Stimulated activated CD8-positive, alpha-beta memory T cell treated with anti-CD3 and anti-CD28 coated beads, Interleukin-12 subunit alpha, Interleukin-12 subunit beta, amount 100 ng/mL, for 4 hours (primary cell): ENCODE results near the gene PPP1R7.

Experiments used
- DNase-seq: peaks from one replicate; pipeline ENCODE4 v3.0.0-alpha.2; 2020; ENCODE audit warnings: low read depth

The PPP1R7 gene

DNA sequence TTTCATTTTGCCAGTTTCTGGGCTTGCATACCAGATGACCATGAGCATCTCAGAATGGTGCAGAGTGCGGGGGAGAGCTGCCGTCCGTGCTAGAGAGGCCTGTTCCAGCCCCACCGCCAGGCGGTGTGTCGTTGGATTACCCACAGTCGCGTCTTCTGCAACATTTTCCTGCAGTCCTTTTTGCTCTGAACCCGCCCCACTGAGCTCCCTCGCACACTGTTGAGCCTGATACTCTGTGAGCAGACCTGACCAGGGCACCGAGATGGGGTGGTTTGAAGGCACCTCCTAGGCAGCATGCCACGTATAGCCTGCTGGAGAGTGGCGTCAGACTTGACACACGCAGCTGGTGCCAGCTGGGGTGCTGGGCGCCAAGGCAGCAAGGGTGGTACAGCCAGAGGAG, 18.1 kb downstream of the PPP1R7 start:
- no peak for DNase-seq

DNA sequence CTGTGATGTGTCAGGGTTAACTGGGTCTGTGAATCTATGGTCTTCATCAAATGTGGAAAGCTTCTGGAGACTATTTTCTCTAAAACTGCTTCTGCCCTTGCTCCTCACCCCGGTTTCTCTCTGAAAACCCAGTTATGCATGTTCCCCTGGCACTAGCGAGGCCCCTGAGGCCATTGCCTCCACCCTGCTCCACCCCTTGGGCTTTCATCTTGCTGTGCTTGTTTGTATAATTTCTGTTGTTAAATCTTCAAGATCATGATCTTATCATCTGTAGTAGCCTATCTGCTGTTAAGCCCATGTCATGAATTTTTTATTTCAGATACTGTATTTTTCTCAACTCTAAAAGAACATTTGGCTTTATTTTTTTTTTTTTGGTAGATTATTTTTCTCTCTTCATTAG, 23.3 kb downstream of the PPP1R7 start:
- no peak for DNase-seq

DNA sequence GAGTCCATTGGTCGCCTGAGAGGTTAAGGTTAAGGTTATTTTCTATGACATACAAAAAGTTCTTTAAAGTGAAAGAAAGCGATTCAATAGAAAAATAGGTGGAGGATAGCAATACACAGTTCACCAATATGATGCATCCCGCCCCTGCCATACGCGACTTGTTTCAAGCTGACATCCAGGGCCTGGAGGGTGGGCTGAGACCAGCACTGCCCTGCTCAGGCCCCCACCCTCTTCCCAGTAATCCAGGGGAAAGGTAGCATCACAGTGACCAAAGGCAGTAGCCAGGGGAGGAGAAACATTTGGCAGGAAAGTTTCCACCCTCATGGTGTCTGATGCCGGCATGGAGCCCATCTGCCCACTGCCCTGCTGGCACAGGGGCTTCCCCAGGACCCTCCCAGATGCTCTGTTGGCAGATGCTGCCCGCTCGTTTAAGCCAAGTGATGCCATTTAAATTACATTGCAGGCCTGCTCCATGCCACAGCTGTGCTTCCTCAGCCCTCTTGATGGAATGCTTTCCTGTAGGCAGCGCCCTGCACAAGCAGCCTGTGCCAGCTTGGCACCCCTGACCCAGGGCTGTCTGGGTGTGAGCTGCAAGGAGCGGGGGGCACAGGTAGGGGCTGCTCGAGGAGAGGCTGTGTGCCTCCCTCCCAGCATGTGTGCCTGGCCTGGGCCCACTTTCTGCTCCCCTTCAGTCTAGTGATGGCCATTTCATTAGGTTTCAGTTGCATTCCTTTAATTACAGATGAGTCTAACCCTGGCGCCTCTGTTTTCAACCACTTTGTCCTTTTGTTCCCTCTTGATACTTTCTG, 27.5 kb downstream of the PPP1R7 start:
- no peak for DNase-seq

DNA sequence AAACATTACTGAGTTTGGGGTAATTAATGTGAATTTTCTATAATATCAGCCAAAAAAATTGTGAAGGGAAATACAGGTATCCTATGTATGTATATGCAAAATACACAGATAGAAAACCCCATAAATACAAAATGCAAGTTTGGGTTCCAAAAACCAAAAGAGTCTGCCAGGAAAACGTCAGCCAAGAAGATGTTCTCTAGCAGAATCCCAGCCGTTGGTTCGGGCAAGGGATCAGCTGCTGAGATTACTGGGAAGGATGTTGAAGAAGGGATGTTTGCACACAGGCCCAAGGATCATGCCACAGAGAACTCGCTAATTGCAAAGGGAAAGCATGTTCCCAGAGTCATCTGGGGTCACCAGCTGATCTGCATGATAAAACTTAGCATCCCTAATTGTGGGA, 28.7 kb downstream of the PPP1R7 start:
- DNase-seq = no peak

DNA sequence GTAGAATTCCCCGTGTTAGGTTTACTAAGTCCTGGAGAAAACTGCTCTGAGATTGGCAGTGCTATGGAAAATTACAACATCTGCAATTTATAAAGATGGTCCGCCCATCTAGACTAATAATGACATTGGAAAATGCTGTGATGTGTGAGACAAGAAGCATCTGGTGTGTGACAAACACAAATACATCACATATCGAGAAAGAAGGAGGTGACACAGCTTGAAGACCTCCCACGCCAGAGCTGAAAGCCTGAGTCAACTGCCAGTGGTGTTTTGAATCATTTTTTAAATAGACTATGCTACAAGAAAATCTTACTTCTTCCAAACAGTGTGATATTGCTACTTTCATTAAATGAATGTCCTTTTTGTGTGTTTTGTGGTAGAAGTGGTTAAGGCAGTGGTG, 29.6 kb downstream of the PPP1R7 start:
- DNase-seq = no peak

DNA sequence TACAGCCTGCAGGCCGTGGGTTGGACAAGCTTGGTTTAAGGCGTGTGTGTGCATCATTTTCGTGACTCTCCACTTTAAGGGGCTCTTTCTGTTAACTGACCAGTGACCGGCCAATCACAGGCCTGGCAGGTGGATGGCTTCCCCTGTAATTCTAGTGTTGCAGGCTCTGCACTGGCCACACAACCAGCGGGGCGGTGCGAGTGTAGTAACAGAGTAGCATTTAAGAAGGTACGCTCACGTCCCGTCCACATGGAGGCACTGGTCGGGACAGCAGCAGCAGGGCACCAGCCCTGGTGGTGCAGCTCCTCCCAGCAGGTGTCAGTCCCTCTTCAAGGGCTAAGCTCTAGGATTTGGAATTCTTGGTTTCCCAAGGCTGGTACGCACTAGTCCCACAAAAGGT, 30.2 kb downstream of the PPP1R7 start:
- DNase-seq = no peak

DNA sequence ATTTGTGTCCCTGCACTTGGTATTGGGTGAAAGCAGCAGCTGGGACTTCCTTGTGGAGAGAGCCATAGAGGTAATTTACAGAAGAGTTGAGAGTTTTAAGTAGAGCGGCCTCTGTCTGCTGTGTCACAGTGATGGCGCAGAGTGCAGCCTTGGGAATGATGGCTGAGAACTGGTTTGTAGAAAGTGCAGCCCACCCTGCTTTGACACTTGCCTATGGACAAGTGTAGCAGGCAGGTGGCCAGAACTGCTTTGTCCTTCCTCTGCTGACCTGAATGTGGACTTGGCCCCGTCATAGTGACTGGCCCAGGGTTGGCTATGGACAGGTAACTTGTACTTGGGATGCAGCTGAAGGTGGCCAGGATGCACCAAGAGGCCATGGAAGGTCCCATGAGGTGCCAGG, 31.9 kb downstream of the PPP1R7 start:
- no peak for DNase-seq

DNA sequence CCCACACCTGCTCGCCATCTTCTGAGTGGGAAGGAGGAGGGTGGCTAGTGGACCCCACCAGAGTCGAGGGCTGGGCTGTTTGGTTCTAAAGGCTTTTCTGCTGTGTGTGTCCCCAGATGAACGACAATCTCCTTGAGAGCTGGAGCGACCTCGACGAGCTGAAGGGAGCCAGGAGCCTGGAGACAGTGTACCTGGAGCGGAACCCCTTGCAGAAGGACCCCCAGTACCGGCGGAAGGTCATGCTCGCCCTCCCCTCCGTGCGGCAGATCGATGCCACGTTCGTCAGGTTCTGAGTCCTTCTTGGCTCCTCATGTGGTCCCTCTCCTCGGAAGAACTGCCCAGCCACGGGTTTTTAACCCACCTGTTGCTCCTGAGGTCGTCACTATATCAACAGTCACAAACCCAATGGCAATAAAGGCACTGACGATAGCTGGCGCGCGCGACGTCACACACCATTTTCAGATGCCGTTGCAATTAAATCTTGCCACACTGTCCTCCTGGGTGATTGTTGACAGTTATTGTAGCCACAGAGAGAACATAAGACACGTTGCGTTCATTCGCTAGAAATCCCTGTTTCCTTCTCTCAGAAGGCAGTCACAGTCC, 32.4 kb downstream of the PPP1R7 start:
- no peak for DNase-seq

DNA sequence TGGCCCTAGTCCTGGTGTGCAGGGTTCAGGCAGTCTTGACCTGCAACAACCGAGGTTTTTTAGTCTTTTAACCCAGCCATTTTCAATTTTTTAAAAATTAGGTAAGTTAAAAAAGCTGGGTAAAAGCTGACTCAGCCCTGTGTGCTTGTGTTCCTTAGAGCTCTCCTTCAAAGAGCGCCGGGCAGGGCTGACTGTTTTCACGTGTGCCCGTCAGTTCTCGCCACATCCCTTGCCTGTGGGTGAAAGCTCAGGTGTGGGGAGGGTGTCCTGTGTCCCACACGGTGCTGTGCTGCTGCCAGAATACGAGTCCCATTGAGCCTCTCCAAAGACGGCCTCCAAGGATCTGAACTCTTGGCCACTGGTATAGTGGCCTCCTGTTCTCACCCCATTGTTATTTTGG, 33.0 kb downstream of the PPP1R7 start:
- DNase-seq = no peak

DNA sequence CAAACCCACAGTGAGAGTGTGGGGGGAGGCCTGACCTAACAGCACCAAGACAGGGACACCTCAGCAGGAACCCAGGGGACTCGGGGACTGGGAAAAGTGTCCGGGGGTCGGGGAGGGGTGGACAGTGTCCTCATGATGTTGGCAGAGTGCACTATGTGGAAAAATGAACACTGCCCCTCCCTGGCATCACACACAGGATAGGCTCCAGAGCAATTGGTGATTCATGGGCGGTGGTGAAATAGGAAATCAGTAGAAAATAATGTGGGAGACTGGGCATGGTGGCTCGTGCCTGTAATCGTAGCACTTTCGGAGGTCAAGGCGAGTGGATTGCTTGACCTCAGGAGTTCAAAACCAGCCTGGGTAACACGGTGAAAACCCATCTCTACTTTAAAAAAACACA, 34.6 kb downstream of the PPP1R7 start:
- DNase-seq = no peak

DNA sequence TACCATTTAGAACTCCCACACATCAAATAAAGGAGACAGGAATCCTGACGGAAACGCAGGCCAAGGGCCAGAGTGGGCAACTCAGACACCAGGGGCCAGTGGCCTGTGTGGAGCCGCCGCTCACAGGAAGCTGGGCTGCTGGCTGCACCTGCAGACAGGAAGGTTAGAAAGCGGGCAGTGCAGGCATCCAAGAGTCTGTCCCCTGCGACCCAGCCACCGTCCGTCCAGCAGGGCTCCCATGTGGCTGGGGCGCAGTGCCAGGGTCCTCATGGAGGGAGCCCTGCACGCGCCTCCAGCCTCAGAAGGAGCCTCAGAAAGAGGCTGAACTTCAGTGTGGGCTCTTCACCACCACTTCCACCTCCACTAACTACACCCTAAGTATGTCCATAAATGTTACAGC, 35.7 kb downstream of the PPP1R7 start:
- DNase-seq = no peak

DNA sequence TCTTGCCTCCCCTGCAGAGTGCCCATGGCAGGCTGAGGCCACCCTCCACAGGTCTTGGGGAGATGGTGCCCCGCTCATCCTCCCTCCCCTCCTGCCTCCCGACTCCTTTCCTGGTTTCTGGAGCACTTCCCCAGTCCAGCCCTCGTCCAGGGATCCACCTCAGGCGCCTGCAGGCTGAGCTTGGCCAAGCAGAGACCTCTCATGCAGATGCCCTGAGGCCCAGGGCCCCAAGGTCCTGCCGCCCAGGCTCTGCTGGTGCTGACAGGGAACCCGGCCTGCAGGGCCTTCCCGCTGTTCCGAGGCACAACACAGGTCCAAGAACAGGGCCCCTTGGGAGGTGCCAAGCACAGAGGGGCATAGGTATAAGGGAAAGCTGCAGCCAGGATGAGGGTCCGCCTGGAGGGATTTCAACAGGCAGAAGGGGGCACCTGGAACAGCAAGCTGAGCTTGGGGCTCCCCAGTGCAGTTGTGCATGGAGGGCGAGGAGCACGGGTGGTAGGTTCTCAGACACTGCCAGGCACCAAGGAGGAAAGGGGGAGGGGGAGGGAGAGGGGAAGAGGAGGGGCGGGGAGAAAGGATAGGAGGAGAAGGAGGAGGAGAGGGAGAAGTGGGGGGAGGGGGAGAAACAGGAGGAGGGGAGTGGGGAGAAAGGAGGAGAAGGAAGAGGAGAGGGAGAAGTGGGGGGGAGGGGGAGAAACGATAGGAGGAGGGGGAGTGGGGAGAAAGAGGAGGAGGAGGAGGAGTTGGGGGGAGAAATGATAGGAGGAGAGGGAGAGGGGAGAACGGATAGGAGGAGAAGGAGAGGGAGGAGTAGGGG, 37.0 kb downstream of the PPP1R7 start:
- no peak for DNase-seq

DNA sequence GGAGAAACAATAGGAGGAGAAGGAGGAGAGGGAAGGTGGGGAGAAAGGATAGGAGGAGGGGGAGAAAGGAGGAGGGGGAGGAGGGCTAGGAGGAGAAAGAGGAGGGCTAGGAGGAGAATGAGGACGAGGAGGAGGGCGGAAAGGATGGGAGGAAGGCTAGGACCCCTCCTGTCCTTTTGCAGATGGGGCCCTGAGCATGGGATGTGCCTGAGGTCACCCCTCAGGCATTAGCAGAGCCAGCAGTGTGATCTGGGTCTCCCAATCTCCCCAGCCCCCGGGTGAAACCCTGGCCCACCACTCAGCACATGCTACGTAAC, 37.6 kb downstream of the PPP1R7 start:
- DNase-seq = no peak

DNA sequence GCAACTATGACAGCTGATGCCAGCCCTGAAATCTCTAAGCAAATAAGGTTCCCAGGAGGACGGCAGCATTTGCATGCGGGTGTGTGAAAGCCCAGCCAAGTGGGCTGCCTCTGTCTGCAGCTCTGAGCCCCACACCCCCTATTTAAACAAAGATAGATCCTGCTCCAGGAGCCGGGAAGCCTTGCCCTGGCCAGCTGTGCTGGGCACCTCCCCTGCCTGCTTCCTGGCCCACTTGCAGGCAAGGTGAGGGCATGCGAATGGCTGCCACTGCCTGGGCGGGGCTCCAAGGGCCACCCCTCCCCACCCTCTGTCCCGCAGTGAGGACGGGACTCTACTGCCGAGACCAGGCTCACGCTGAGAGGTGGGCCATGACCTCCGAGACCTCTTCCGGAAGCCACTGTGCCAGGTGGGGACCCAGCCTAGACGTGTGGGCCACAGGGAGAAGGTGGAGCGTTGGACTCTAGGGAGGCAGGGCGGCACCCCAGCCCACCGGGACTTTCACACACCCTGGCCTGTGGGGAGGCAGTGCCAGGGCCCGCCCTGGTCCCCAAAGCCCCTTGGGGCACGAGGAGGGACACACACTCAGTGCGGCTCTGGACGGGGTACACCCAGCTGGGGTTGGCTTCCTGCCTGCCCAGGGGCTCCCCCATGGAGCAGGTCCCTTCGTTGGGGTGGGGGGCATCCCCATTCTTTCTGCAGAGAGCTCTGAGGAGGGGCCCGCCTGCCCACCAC, 38.3 kb downstream of the PPP1R7 start, which contains the start of gene ANO7:
ANO7 (plus strand) TSS at position 317 of the 732 bp plus-strand sequence. CDS start 1,387 bp downstream, outside the sequence.
- DNase-seq = no peak

DNA sequence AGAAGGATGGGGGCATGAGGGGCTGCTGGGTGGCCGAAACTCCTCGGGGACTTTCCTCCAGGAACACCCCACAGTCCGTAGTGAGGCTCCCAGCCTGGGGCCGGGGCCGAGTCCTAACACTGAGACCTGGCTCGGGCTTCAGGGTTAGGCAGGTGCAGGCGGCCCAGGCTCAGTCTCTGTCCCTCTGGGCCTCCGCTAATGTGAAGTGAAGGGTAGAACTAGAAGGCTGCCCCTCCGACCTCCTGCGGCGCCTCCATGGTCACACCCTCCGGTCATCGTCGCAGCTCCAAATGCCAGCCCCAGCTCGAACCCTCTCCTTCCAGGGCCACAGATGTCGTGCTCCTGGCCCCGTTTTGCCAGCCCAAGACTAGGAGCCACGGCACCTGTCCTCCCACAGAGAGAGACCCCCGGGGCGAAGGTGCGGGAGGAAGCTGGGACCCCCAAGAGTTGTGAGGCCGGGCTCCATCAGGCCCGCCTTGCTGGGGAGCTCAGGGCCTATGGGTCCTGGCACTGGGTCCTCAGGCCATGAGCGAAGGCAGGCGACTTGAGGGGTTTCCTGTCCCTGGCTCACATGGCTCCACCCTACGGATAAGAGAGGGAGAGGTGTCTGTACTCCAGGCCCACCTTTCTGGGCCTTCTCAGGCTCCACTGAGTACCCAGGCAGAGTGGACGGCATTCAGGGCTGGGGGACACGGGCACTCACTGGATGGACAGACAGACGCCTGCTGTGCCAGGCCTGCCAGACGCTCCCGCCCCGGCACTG, 39.0 kb downstream of the PPP1R7 start:
- no peak for DNase-seq

DNA sequence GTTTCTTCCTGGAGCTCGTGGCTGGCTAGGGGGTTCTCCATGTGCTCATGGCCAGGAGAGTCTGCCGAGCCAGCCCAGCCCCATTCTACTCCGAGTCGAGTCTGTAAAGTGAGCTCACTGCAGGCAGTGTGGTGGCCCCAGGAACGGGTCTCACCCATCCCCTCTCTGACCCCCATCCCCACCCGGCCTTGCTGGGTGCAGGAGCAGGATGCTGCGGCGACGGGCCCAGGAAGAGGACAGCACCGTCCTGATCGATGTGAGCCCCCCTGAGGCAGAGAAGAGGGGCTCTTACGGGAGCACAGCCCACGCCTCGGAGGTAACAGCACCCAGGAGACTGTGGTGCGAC, 39.6 kb downstream of the PPP1R7 start:
- DNase-seq = no peak

DNA sequence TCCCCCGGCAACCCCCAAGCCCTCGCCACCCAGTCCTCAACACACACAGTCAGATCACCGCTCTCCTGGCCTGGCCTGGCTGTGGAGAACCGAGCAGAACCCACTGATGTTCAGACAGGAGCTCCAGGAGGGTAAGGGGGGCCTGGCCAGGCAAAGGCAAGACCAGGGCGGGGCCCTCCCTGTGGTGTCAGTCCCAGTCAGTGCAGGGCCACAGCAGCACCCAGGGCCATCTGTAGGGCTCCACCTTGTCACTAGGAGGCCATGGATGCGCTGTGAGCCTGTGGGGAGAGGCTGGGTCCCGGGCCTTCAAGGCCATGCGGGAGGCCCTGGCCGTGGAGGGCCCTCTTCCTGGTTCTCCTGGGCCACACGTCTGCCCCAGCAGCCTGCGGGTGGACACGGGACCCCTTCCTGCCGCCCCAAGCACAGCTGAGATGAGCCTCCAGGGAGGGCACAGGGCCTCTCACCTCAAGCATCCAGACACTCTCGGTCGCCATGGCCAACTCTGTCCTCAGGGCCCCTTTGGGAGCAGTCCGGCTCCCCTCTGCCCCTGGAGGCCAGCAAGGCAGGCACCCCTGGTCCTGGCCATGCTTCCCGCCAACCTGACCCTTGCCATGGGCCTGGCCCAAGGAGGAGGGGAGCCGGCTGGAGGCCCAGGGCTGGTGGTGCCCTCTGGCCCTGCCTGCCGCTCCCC, 40.2 kb downstream of the PPP1R7 start:
- DNase-seq = no peak

DNA sequence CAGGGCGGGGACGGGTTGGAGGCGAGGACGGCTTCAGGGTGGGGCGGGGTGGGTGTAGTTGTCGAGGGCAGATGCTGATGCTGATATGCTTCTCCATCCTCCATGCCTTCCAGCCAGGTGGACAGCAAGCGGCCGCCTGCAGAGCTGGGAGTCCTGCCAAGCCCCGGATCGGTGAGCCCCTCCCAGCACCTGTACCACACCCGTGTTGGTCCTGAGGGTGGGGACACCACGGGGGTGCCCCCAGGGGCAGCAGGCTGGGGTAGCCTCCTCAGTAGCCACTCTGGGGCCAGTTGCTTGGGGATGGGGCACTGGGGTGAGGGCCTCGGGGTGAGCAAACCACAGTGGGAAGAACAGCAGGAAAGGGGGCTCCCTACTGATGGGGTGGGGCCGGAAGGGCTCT, 40.8 kb downstream of the PPP1R7 start:
- DNase-seq = no peak

DNA sequence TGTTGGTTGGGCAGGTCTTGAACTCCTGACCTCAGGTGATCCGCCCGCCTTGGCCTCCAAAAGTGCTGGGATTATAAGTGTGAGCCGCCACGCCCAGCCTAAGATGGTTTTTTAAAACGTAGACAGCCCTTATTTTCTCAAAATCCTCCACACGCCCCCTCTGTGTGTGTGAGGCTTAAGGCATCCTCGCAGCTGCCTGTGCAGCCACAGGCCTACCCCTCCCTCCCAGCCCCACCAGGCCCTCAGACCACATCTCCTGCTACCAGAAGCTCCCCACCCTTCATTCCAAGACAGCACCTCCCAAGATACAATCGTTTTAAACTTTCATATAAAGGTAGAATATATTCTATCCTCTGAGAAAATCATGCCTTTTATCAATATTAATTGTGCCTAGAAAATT, 43.0 kb downstream of the PPP1R7 start:
- DNase-seq = no peak

DNA sequence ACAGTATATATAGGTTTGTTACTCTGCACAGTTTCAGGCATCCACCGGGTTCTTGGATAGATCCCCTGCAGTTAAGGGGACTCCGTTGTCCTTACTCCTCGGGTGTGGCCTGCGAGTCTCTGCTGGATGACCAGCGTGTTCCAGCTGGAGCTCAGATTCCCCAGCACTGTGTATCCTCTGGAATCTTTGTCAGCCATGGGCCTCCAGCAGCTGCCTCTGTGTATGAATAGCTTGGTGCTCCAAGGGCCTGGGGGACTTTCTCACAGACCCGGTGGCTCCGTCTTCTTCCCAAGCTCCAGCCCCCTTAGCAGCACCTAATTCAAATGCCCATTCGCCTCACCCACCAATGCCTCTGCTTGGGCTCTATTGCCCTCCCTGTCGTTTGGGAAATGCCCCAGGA, 44.5 kb downstream of the PPP1R7 start:
- no peak for DNase-seq

DNA sequence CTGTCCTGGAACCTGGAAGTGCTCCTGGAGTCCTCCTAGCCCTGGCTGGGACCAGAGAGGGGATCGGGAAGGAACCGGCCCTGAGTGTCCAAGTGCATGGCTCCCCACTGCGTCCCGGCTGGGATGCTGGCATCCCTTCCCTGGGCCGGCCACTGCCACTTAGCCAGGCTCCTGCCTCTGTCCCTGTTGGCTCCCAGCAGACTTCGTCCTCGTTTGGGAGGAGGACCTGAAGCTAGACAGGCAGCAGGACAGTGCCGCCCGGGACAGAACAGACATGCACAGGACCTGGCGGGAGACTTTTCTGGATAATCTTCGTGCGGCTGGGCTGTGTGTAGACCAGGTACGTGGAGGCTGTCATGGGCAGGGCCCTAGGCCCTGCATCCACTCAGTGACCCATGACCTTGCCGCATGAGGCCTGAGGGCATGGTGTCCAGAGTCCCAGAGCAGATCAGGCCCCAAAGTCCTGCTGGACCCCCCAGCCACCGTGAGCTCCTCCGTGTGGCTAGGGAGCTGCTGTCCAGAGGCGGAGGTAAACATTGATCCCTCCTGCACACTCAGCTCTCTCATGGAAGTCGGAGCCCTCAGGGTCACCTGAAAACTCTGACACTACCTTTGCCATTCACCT, 45.4 kb downstream of the PPP1R7 start:
- DNase-seq = no peak
